PC-9 (cell line): ENCODE measurements around the gene INPP4A.

ENCODE experiments used
- CTCF ChIP-seq: fragments of 200-600 bp; sonication (generic); conservative IDR thresholded peaks from 2 replicates; pipeline ENCODE4 v1.6.1; 2017; ENCODE audit warnings: mixed run types, antibody characterized with exemption, mild to moderate bottlenecking, moderate library complexity
- EZH2 ChIP-seq: fragments of 200-600 bp; sonication (generic); IDR thresholded peaks from 2 replicates; pipeline ENCODE4 v1.8.0; 2017; ENCODE audit warnings: antibody characterized with exemption, low read depth

- TF ChIP-seq CTCF: no peak
- no peak for TF ChIP-seq EZH2
These were observed 35.4 kb downstream of the INPP4A start for GRCh38 chr2:98479959-98480524.
